Stimulated activated naive CD4-positive, alpha-beta T cell treated with Interleukin-2 at 50 U/mL for 16 hours (primary cell): Measurements from ENCODE around the gene HNF1A.
A peak's percentile ranks its signal among the peaks of the same experiment; 100 is the strongest.
"Not testable (repeated sequence)": the region's sequence is repeated elsewhere in the genome, so short reads cannot be mapped to it uniquely, and the experiment has no call there.

Experiments used
- DNase-seq: peaks from one replicate; lab custom pipeline; 2025; lab: John Stamatoyannopoulos, UW

Gene HNF1A, protein sequence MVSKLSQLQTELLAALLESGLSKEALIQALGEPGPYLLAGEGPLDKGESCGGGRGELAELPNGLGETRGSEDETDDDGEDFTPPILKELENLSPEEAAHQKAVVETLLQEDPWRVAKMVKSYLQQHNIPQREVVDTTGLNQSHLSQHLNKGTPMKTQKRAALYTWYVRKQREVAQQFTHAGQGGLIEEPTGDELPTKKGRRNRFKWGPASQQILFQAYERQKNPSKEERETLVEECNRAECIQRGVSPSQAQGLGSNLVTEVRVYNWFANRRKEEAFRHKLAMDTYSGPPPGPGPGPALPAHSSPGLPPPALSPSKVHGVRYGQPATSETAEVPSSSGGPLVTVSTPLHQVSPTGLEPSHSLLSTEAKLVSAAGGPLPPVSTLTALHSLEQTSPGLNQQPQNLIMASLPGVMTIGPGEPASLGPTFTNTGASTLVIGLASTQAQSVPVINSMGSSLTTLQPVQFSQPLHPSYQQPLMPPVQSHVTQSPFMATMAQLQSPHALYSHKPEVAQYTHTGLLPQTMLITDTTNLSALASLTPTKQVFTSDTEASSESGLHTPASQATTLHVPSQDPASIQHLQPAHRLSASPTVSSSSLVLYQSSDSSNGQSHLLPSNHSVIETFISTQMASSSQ

DNA sequence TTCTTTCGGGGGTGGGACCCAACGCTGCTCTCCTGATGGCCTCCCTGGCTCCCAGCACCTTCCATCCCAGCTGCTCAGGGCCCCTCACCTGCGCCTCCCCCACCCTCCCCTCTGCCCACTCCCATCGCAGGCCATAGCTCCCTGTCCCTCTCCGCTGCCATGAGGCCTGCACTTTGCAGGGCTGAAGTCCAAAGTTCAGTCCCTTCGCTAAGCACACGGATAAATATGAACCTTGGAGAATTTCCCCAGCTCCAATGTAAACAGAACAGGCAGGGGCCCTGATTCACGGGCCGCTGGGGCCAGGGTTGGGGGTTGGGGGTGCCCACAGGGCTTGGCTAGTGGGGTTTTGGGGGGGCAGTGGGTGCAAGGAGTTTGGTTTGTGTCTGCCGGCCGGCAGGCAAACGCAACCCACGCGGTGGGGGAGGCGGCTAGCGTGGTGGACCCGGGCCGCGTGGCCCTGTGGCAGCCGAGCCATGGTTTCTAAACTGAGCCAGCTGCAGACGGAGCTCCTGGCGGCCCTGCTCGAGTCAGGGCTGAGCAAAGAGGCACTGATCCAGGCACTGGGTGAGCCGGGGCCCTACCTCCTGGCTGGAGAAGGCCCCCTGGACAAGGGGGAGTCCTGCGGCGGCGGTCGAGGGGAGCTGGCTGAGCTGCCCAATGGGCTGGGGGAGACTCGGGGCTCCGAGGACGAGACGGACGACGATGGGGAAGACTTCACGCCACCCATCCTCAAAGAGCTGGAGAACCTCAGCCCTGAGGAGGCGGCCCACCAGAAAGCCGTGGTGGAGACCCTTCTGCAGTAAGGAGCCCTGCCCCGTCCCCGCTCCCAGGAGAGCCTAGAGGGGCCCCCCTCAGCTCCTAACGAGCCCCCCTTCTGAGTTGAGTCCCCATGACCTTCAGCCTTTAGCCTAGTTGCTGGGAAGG is at the start of gene HNF1A:
Gene HNF1A (plus strand): TSS at position 248 of the 924 bp plus-strand sequence. CDS start 226 bp downstream, at position 474.
- no peak for DNase-seq

DNA sequence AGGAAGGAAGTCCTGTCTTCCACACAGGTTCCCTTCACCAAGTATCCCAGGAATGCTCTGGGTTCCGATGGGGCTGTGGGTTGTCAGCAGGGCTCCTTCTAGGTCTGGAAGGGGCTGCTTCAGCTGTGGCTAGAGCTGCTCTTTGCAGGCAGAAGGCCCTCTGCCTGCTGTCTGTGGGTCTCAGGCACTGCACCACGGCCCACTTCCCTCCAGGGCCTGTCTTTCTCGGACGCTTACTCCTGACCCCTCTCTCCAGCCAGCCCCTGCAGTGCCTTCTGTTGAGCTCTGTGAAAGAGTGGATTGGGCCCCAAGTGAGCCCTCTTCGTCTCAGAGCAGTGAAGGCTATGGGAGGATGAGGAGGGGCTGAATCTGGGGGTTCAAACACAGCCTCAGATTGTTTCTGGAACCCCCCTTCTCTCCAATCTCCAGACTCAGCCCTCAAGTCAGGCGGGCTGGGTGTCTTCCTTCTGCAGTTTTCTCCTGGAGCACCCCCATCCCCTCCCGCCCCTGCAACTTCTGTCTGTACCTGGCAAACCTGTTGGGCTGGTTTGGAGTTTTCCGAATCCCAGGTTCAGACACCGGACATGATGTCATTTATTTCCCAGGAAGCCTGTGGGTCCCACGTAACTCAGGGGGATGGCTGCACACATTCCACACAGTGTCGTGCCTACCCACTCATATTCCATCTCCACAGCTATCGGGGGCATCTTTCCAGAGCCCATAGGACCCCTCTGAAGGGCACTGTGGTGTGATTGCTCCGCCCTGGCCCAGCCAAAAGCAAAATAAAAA is 49.3 kb upstream of the HNF1A start:
- DNase-seq: no peak

DNA sequence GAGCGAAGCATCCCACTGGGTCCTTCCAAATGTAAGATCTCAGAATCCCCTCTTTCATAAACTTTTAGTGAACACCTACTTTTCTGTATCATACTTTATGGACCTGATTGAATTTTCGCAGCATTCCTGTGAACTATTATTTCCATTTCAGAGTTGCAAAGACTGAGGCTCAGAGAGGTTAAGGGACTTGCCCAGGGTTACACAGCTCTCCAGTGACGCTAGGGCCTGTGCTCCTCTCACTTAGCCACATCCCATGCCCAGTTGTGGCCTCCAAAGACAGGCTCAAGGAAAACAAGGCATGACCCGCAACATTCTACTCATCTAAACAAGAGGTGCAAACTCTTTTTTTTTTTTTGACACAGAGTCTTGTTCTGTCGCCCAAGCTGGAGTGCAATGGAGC is 48.3 kb upstream of the HNF1A start:
- no peak for DNase-seq

DNA sequence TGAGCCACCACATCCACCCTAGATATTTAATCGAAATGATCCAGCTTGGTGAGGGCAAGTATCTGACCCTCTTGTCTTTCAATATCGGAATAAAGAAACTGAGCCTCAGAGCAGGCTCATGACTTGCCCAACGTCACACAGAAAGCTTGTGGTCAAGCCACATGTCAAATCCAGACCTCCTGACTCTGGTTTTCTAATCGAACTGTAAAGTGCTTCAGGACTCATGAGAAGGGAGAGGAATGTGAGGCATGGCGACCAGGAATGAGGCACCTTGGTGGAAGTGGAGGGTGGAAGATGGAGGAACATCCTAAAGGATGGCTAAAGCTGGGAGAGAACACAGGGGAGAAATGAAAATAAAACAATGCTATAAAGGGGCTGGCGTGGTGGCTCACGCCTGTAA is 46.3 kb upstream of the HNF1A start:
- no peak for DNase-seq

DNA sequence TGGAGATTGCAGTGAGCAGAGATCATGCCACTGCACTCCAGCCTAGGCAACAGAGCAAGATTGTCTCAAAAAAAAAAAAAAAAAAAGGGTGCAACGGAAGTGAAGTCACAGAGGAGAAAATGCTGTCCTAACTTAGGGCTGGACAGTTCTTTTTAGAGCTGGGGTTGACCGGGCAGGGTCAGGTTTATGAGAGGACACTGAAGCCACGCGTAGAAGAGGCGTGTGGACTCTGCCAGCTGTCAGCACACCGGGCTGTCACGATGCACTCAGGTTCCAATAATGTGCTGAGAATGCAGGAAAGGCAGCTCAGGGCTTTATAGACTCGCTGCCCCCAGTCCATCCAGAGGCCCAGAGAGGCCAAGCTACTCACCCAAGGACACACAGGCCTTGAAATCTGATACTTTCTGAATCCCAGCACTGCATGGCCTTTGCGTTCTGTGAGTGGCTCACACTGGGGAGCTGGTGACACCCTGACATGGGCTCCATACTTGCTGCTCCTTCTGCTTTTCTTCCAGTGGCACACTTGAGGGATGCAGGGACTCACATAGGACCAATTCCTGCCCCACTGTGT is 45.3 kb upstream of the HNF1A start:
- DNase-seq: no peak

DNA sequence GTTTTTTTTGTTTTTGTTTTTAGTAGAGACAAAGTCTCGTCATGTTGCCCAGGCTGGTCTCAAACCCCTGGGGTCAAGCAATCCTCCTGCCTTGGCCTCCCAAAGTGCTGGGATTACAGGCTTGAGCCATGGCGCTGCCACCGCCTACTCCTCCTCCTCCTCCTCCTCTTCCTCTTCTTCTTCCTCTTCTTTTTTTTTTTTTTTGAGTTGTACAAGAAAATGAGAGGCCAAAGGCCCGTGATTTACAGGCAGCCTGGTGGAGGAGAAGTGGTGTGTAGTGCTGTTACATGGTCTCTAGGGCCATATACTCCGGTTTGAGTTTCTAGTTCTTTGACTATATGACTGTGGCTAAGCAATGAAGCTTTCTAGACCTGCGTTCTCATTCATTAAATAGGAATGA is 44.6 kb upstream of the HNF1A start:
- no peak for DNase-seq

DNA sequence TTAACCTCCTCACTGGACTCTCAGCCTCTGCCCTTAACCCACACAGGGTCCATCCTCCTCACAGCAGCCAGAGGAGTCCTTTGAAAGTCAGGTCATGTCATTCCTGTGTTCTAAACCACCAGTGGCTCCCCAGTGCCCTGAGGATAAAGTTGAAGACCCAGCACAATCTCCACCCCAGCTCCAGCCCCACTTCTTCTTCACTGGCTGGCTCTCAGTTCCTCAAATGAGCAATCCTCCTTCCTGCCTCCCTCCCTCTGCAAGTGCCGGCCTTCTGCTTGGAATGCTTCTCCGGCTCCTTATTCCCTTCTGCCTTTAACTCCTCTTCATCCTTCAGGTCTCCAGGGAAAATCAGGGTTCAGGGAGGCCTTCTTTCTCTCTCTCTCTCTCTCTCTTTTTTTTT is 42.1 kb upstream of the HNF1A start:
- no peak for DNase-seq

DNA sequence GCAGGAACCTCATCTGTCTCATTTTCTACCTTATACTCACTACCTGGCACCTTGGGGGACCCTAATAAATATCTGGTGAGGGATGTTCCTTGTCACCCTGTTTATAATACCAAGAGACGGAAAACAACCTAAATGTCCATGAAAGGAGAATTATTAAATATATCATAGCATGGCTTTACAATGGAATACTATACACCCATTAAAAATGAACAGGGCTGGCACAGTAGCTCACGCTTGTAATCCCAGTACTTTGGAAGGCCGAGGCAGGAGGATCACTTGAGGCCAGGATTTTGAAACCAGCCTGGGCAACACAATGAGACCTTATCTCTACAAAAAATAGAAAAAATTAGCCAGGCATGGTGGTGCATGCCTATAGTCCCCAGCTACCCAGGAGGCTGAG is 39.8 kb upstream of the HNF1A start:
- no peak for DNase-seq

DNA sequence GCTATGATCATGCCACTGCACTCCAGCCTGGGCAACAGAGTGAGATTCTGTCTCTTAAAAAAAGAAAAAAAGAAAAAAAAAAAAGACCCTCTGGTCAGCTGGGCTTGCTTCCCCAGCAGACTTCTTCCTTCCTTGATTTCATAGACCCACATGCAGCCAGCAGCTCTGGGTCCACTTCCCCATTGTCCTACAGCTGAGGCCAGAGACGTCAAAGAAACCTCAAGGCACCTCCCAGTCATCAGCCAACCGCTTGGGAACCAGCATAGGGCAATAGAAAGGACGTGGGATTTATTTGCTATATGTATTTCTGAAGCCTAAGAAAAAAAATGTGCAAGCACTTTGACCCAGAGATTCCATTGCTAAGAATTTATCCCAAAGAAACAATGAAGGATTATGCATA is 38.8 kb upstream of the HNF1A start:
- no peak for DNase-seq

DNA sequence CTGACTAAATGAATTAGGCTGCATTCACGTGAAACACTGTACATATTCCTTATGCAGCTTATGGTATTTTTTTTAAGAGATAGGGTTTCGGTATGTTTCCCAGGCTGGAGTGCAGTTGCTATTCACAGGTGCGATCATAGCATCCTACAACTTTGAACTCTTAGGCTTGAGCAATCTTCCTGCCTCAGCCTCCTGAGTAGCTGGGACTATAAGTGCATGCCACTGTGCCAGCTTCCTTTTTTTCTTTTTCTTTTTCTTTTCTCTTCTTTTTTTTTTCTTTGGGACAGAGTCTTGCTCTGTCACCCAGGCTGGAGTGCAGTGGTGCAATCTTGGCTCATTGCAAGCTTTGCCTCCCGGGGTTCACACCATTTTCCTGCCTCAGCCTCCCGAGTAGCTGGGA is 38.3 kb upstream of the HNF1A start:
- no peak for DNase-seq

DNA sequence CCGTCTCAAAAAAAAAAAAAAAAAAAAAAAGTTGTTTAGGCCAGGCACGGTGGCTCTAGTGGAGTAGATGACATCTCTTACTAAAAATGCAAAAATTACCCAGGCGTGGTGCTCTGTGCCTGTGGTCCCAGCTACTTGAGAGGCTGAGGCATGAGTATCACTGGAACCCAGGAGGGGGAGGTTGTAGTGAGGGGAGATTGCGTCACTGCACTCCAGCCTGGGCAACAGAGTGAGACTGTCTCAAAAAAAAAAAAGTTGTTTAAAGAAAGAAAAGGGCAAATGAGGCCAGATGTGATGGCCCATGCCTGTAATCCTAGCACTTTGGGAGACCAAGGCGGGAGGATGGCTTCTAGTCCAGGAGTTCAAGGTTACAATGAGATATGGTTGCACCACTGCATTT is 37.5 kb upstream of the HNF1A start:
- no peak for DNase-seq

DNA sequence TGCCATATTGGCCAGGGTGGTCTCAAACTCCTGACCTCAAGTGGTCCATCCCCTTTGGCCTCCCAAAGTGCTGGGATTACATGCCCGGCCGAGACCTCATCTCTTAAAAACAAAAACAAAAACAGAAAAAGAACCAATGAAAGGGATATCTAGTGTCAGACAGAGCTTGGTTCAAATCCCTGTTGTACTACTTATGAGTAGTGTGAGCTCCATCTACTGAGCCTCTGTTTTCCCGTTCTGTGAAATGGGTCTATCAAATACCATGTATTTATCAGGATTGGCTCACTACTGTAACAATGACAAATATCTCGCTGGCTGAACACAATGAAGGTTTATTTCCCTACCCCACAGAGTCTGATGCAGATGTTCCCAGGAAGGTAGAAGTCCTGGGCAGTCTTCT is 36.9 kb upstream of the HNF1A start:
- DNase-seq: no peak

DNA sequence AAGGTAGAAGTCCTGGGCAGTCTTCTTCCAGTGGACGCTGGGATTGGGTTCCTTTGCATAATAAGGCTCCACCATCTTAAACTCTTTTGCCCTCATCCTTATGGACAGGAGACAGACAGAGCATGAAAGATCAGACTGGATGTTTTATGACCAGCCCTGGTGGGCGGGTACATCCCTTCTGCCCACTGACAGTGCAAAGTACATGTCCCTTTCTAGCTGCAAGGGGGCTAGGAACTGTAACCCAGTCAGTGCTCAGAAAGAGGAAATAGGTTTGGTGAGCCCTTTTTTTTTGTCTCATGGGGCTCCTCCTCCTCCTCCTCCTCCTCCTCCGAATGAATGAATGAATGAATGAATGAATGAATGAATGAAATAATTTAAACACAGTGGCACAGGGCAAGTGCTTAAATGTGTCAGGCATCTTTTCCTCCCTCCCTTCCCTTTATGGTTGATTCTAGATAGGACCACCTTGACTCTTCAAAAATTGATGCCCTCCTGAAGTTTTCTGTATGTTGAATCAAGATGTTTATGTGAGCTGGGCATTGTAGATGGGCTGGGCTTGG is 36.4 kb upstream of the HNF1A start:
- no peak for DNase-seq

DNA sequence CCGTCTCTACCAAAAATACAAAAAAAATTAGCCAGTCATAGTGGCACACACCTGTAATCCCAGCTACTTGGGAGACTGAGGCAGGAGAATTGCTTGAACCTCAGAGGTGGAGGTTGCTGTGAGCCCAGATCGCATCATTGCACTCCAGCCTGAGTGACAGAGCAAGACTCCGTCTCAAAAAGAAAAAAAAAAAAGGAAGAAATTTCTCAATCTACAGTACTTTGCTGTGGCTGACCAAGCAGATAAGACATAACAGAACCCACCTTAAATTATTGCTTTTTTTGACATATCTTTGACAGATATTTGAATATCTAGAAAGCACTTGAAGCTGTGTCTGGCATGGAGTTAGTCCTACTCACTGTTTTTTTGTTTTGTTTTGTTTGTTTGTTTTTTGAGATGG is 34.9 kb upstream of the HNF1A start:
- DNase-seq: no peak

DNA sequence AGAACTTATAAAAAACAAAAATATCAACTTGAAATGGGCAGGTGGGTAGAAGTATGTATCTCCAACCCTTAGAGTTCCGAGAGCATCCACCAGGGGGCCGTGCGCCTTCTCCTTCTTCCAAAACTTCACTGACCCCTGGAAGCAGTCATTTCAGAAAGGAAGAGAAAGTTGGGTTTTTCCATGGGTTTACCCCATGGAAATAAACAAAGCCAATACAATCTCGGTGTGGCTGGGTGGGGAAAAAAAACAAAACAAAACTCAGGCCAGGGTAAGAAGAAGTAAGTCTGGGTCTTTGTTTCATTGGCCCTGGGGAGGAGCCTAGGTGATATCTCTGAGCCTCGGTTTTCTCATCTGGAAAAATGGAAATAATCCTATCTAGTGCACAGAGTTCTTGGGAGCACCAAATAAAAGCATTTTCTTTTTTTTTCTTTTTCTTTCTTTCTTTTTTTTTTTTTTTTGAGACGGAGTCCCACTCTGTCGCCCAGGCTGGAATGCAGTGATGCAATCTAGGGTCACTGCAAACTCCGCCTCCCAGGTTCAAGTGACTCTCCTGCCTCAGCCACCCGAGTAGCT is 33.6 kb upstream of the HNF1A start:
- peak; percentile 60 for DNase-seq

DNA sequence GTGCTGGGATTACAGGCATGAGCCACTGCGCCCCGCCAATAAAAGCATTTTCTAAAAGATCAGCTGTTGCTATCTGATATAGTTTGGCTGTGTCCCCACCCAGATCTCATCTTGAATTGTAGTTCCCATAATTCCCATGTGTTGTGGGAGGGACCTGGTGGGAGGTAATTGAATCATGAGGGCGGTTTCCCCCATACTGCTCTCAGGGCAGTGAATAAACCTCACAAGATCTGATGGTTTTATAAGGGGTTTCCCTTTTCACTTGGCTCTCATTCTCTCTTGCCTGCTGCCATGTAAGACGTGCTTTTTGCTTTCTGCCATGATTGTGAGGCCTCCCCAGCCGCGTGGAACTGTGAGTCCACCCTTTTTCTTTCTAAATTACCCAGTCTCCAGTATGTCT is 32.8 kb upstream of the HNF1A start:
- not testable (repeated sequence) for DNase-seq

DNA sequence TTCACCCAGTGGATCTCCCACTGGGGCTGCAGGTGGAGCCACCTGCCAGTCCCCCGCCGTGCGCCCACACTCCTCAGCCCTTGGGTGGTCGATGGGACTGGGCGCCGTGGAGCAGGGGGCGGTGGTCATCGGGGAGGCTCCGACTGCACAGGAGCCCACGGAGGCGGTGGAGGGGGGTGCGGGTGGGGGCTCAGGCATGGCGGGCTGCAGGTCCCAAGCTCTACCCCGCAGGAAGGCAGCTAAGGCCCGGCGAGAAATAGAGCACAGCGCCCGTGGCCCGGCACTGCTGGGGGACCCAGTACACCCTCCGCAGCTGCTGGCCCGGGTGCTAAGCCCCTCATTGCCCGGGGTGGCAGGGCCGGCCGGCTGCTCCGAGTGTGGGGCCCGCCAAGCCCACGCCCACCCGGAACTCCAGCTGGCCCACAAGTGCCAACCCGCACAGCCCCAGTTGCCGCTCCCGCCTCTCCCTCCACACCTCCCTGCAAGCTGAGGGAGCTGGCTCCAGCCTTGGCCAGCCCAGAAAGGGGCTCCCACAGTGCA is 28.0 kb upstream of the HNF1A start:
- not testable (repeated sequence) for DNase-seq

DNA sequence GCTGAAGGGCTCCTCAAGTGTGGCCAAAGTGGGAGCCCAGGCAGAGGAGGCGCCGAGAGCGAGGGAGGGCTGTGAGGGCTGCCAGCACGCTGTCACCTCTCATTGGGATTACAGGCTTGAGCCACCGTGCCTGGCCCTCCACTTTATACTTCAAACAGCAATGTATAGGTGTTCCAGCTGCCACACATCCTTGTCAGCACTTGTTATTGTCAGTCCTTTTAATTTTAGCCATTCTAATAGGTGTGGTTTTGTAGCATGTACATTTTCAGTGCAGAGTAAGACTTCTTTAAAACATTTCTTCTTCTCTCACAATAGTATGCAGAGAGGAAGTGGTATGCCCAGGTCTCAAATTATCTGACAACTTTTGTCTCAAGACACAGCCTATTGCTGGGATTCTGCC is 27.5 kb upstream of the HNF1A start:
- no peak for DNase-seq

DNA sequence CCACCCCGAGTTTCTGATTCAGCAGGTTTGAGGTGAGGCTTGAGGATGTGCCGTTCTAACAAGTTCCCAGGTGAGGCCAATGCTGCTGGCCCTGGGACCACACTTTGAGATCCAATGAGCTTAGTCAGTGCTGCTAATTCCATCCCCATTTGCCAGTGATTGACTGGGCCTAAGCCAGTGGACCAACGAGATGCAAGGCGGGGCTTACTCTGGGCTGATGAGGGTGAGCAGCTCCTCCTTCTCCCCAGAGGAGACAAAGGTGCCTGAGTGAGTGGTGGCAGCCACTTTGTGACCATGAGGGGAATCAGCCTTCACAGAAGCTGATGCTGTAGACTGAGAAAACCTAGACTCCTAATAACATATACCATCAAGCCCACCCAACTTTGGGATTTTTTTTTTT is 23.1 kb upstream of the HNF1A start:
- DNase-seq: no peak

DNA sequence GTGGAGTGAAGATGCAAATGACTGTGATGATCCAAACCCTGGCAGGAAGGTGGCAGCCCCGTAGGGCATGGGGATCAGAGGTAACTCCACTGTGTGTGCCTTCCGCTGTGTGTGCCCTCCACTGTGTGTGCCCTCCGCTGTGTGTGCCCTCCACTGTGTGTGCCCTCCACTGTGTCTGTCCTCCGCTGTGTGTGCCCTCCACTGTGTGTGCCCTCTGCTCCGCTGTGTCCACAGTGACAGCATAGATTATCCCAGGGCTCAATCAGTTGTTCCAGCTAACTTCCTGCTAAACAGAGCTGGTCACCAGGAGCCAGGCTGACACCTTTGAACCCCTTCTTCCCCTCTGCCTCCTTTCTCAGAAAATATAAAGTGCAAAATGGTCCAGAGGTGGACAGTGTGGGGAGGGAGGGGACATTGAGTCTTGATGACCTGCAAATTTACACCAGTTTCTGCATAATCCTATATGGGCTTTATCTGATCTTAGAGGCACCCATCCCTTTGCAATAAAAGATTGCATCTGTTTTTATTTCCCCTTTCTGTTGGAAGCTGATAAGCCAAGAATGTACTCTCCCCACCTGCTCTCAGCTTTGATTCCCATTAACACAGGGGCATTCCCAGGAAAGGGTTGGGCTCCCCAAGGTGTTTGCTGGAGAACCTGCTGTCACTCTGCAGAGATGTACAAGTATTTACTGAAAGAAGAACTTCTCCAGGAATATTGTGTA is 21.6 kb upstream of the HNF1A start:
- DNase-seq: no peak
